GM20000 (cell line): ENCODE data around the gene CYP27C1.

ENCODE experiments used
- DNase-seq: peaks from one replicate; pipeline ENCODE4 v3.0.0; 2012; ENCODE audit warnings: low spot score
- CTCF ChIP-seq: IDR thresholded peaks from 2 replicates; pipeline ENCODE4 v1.5.1; 2012; ENCODE audit warnings: mild to moderate bottlenecking, control low read depth; ENCODE audit errors: extremely low read depth, missing control alignments

CYP27C1 gene

GRCh38 chr2:127220102-127220767 lies at the start of gene CYP27C1:
TSS of gene CYP27C1 (minus strand) at chr2:127220299. CDS start at chr2:127220270, 29 bp downstream.
- no peak for TF ChIP-seq CTCF
- no peak for DNase-seq

GRCh38 chr2:127261804-127262406 lies 41.8 kb upstream of the CYP27C1 start:
- DNase-seq, result no peak
- no peak for TF ChIP-seq CTCF

GRCh38 chr2:127259355-127259754 lies 39.3 kb upstream of the CYP27C1 start:
- DNase-seq, result no peak
- no peak for TF ChIP-seq CTCF

- TF ChIP-seq CTCF, result no peak
- DNase-seq, result no peak
Measured at GRCh38 chr2:127256866-127257265, 36.8 kb upstream of the CYP27C1 start.

- no peak for TF ChIP-seq CTCF
- DNase-seq, result no peak
Measured at GRCh38 chr2:127256381-127256780, 36.3 kb upstream of the CYP27C1 start.

- no peak for DNase-seq
- TF ChIP-seq CTCF, result no peak
Measured at GRCh38 chr2:127255721-127256120, 35.6 kb upstream of the CYP27C1 start.

GRCh38 chr2:127255146-127255545 lies 35.0 kb upstream of the CYP27C1 start:
- no peak for DNase-seq
- no peak for TF ChIP-seq CTCF
